SK-N-SH (cell line): ENCODE measurements around the gene RBBP5. TPM values are rescaled to one million over a fixed set of nuclear protein-coding genes. Genes with fewer than 3 reads are reported as not detected.

ENCODE experiments used
- CTCF ChIA-PET: fragments of 300-600, 350-600 bp; formaldehyde crosslinking; extraction: SDS; loops from one replicate; lab custom pipeline; 2021; lab: Yijun Ruan, JAX
- POLR2A ChIA-PET: fragments of 350-600 bp; sonication (Branson Sonifier 250); formaldehyde crosslinking; extraction: SDS; loops from one replicate; lab custom pipeline; 2020; ENCODE audit warnings: antibody characterized with exemption, inconsistent platforms; lab: Yijun Ruan, JAX
- DNase-seq: peaks from one replicate; pipeline ENCODE4 v3.0.0; 2012
- H2AFZ ChIP-seq: fragments of 200-600 bp; sonication (generic); 2 replicates; pipeline ENCODE4 v1.8.1; 2016; ENCODE audit warnings: antibody characterized with exemption, mild to moderate bottlenecking, low read depth
- H3F3A ChIP-seq: fragments of 200-600 bp; sonication (generic); replicated peaks from 2 replicates; pipeline ENCODE3; 2016; ENCODE audit warnings: antibody characterized with exemption, mild to moderate bottlenecking; ENCODE audit not compliant: insufficient read depth
- H3K27ac ChIP-seq, 2 experiments: fragments of 200-500 bp in 1 of 2; fragments of 200-600 bp in 1 of 2; sonication (Bioruptor generic) in 1 of 2; sonication (generic), shearing (Covaris generic) in 1 of 2; 2 replicates each; pipeline versions ENCODE4 v1.5.1 to v1.6.1; 2014 to 2016; ENCODE audit warnings: low read depth in 2 of 2, inconsistent platforms in 1 of 2, low read length in 1 of 2, mild to moderate bottlenecking in 1 of 2, mixed read lengths in 1 of 2
- H3K27me3 ChIP-seq: fragments of 200-600 bp; sonication (generic), shearing (Covaris generic); 2 replicates; pipeline ENCODE4 v1.6.1; 2016; ENCODE audit warnings: mixed run types; ENCODE audit not compliant: insufficient read depth
- H3K36me3 ChIP-seq, 2 experiments: fragments of 200-500 bp in 1 of 2; fragments of 200-600 bp in 1 of 2; sonication (Bioruptor generic) in 1 of 2; sonication (generic) in 1 of 2; replicated peaks in 1 of 2; 2 replicates each; pipeline versions ENCODE3 to v1.5.1; 2014 to 2016; ENCODE audit warnings: low read length in 1 of 2, mild to moderate bottlenecking in 1 of 2; ENCODE audit not compliant: insufficient read depth in 2 of 2, control insufficient read depth in 1 of 2
- H3K4me1 ChIP-seq, 2 experiments: fragments of 200-500 bp in 1 of 2; fragments of 200-600 bp in 1 of 2; sonication (Bioruptor generic) in 1 of 2; sonication (generic), shearing (Covaris generic) in 1 of 2; 2 replicates each; pipeline versions ENCODE4 v1.5.1 to v1.6.1; 2014 to 2016; ENCODE audit warnings: low read depth in 1 of 2, low read length in 1 of 2, mixed run types in 1 of 2; ENCODE audit not compliant: insufficient read depth in 2 of 2, control insufficient read depth in 1 of 2
- H3K4me2 ChIP-seq: fragments of 200-600 bp; sonication (generic), shearing (Covaris generic); 2 replicates; pipeline ENCODE4 v1.6.1; 2017; ENCODE audit warnings: mixed run types
- H3K4me3 ChIP-seq, 2 experiments: fragments of 200-500 bp in 1 of 2; fragments of 200-600 bp in 1 of 2; sonication (Bioruptor generic) in 1 of 2; sonication (generic), shearing (Covaris generic) in 1 of 2; 2 replicates each; pipeline versions ENCODE4 v1.5.1 to v1.8.1; 2014 to 2016; ENCODE audit warnings: low read depth in 2 of 2, inconsistent platforms in 1 of 2, low read length in 1 of 2, mild to moderate bottlenecking in 1 of 2, mixed read lengths in 1 of 2, moderate library complexity in 1 of 2
- H3K79me2 ChIP-seq: fragments of 200-600 bp; sonication (generic); 2 replicates; pipeline ENCODE4 v1.8.1; 2017; ENCODE audit warnings: mild to moderate bottlenecking; ENCODE audit not compliant: insufficient read depth
- H3K9ac ChIP-seq: fragments of 200-600 bp; sonication (generic); 2 replicates; pipeline ENCODE4 v1.6.1; 2017; ENCODE audit warnings: mixed run types
- H3K9me2 ChIP-seq: fragments of 200-600 bp; sonication (generic); 2 replicates; pipeline ENCODE4 v1.6.1; 2017; ENCODE audit warnings: mixed run types
- H3K9me3 ChIP-seq: fragments of 200-600 bp; sonication (generic); 2 replicates; pipeline ENCODE4 v1.6.1; 2017; ENCODE audit warnings: mixed run types, mild to moderate bottlenecking, moderate library complexity
- H4K20me1 ChIP-seq: fragments of 200-600 bp; sonication (generic); 2 replicates; pipeline ENCODE4 v1.6.1; 2017; ENCODE audit warnings: mild to moderate bottlenecking, mixed run types; ENCODE audit not compliant: insufficient read depth
- CTCF ChIP-seq: fragments of 200-600 bp; sonication (generic); IDR thresholded peaks from 2 replicates; pipeline ENCODE4 v1.6.1; 2017; ENCODE audit warnings: antibody characterized with exemption, mild to moderate bottlenecking, moderate library complexity
- EP300 ChIP-seq, 2 experiments: IDR thresholded peaks; 2 replicates each; pipeline versions ENCODE4 v1.4.0 to v1.6.1; 2012; ENCODE audit warnings: borderline replicate concordance in 1 of 2, low read depth in 1 of 2, low read length in 1 of 2
- FOXJ3 ChIP-seq: sonication (generic); formaldehyde crosslinking; IDR thresholded peaks from 2 replicates; pipeline ENCODE4 v1.5.1; 2020; ENCODE audit warnings: mild to moderate bottlenecking, missing genetic modification reagents
- GABPA ChIP-seq: IDR thresholded peaks from 2 replicates; pipeline ENCODE4 v1.4.0; 2012; ENCODE audit warnings: low read depth, mild to moderate bottlenecking
- GATA2 ChIP-seq: sonication (generic); formaldehyde crosslinking; IDR thresholded peaks from 2 replicates; pipeline ENCODE4 v1.5.0; 2020; ENCODE audit warnings: mild to moderate bottlenecking, missing genetic modification reagents
- IRF3 ChIP-seq: fragments of 150-350 bp; IDR thresholded peaks from 2 replicates; pipeline ENCODE4 v1.6.1; 2016; ENCODE audit warnings: mild to moderate bottlenecking, low read depth, low read length
- MAX ChIP-seq: IDR thresholded peaks from 2 replicates; pipeline ENCODE4 v1.4.0; 2012; ENCODE audit warnings: low read depth
- NFIC ChIP-seq: IDR thresholded peaks from 2 replicates; pipeline ENCODE4 v1.4.0; 2012; ENCODE audit warnings: borderline replicate concordance
- PBX3 ChIP-seq: IDR thresholded peaks from 2 replicates; pipeline ENCODE4; 2012
- RCOR1 ChIP-seq: fragments of 150-350 bp; IDR thresholded peaks from 2 replicates; pipeline ENCODE4 v1.6.1; 2017; ENCODE audit warnings: antibody characterized with exemption, low read length
- TAF1 ChIP-seq: IDR thresholded peaks from 2 replicates; pipeline ENCODE4 v1.6.1; 2012; ENCODE audit warnings: low read depth, mild to moderate bottlenecking, low read length, moderate library complexity, borderline replicate concordance
- USF2 ChIP-seq: fragments of 150-350 bp; IDR thresholded peaks from 2 replicates; pipeline ENCODE4 v1.6.1; 2017; ENCODE audit warnings: antibody characterized with exemption, low read length, low read depth, borderline replicate concordance
- ZBTB33 ChIP-seq: IDR thresholded peaks from 2 replicates; pipeline ENCODE4 v1.4.0; 2012; ENCODE audit warnings: low read depth, borderline replicate concordance
- WGBS: methylation state at CpG from one replicate; pipeline ENCODE4 v1.1.6; 2017; ENCODE audit warnings: low lambda C conversion rate; 5-methylcytosine and 5-hydroxymethylcytosine counted together
- polyA plus RNA-seq, 3 experiments: library from polyadenylated mRNA; depleted of rRNA; stranded (reverse); fragments of >200 nt; gene quantifications; 2 replicates each; pipeline ENCODE4 v1.2.3, GENCODE V29; 2012

RBBP5 gene
- polyA plus RNA-seq, 1 of the 3 experiments (the other 2 are of a cell fraction), result 5.7 TPM

- peaks cover 48% of the 10 kb centered on the region for H3K27me3 ChIP-seq
- DNase-seq, result no peak
Measured at GRCh38 chr1:205041001-205041715, 80.6 kb downstream of the RBBP5 start.

More at GRCh38 chr1:205041001-205041715, 80.6 kb downstream of the RBBP5 start:
- Histone ChIP-seq H3K9ac (no peak overlapping the region), H3K4me3 (no peak overlapping the region), H3F3A (no peaks in the 10 kb centered on the region), H3K4me2 (no peak overlapping the region), H3K9me2 (no peaks in the 10 kb centered on the region), H4K20me1 (no peaks in the 10 kb centered on the region), H2AFZ (no peak overlapping the region), H3K4me1 (peaks cover 0 to 7% of the 10 kb centered on the region in 2 experiments; a peak in 1 of 4 replicates), H3K27ac (no peak overlapping the region), H3K36me3 (no peaks in the 10 kb centered on the region)
- ChIA-PET POLR2A (interaction anchor here (1.6 kb wide), 1 partner anchor 11 kb away, joined by 3 read pairs; no protein-coding TSS in a partner anchor), CTCF (interaction anchor here (1.2 to 10.4 kb wide), 4 partner anchors 16 to 66 kb away, joined by 3 to 92 read pairs (median 10); no protein-coding TSS in a partner anchor)
- WGBS, result 28% methylated on average over 4 of the region's 4 CpGs
- no peak for TF ChIP-seq GABPA
- TF ChIP-seq CTCF, result no peak
- no peak for TF ChIP-seq IRF3
- TF ChIP-seq RCOR1, result no peak
- TF ChIP-seq FOXJ3 (CRISPR knock-in tag), result no peak
- TF ChIP-seq MAX, result no peak
- no peak for TF ChIP-seq ZBTB33
- TF ChIP-seq EP300 (IDR thresholded peaks at IDR 0.05; ENCODE audit: borderline replicate concordance in 1 of 2, low read depth in 1 of 2, low read length in 1 of 2), result no peak
- no peak for TF ChIP-seq USF2
- no peak for TF ChIP-seq GATA2 (CRISPR knock-in tag)
- TF ChIP-seq TAF1, result no peak
- TF ChIP-seq PBX3, result no peak
- TF ChIP-seq NFIC, result no peak
- TF ChIP-seq, all 33 proteins: peak for 0
- Histone ChIP-seq H3K79me2 (no peaks in the 10 kb centered on the region), H3K9me3 (no peaks in the 10 kb centered on the region)
